HG03520 (cell line): ENCODE results near the gene ALAD.
"Not testable (repeated sequence)": the region's sequence is repeated elsewhere in the genome, so short reads cannot be mapped to it uniquely, and the experiment has no call there.

ENCODE experiments used
- ATAC-seq: cut with Tn5 transposase; IDR thresholded peaks from one replicate; pipeline ENCODE4 v1.9.1; 2021; ENCODE audit warnings: mild to moderate bottlenecking, moderate library complexity; ENCODE audit not compliant: unreplicated experiment

Gene ALAD

DNA sequence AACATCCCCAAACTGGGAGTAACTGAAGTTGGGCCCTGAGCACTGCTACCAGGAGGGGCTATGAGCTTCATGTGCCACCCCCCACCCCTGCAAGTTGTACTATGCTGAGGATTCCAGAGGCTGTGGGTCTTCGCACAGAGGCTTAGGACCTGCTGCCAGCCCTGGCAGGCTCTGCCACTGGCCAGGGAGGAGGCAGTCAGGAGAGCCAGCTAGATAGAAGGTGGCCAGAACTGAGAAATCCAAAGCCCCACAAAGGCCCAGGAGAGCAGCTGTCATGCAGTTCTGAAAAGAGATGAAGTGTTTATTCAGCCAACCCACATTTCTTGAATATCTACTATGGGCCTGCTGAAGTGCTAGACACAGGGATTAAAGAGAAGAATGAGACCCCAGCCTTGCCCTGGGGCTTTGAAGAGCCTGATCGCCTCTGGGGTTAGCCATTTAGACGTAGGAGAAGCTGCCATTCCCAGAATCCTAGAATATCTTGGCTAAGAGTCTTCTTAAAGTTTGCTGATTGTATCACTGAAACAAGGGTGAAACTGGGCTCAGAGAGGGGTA lies 1.4 kb downstream of the ALAD start:
- no peak for ATAC-seq

DNA sequence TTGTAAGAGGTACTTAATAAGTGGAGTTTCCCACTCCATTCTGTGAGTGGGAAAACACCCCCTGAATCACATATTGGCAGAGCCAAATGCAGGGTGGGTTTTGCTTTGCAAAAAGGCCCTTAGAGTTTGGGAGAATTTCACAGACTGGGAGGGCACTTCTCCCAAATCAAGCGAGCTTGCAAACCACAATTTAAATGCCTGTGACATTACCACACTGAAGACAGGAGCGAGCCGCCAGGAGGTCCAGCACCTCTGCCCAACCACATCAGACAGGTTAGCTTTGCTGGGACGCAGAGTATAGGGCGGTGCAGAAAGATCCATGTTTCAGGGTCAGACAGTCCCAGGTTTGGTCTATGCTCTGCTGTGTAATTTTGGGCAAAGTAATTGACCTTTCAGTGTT lies 2.3 kb downstream of the ALAD start:
- ATAC-seq = no peak

DNA sequence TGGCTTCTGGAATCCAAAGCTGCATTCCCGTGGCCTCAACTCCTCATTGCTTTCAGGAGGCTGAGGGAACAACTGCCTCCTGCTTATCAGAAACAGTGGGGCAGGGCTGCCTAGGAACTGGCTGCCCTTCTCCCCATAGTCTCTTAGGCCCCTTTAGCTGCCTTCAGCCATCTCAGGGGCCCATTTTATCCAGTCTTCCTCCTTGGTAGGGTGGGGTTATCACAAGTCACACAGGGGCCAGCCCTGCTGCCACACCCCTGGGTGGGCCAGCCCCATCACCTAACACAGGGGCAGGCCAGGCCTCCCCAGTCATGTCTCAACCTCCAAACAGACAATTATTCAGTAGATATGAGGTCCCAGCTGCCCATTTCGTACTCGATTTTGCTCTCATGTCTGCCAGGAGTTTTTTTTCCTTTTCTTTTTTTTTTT lies 3.9 kb downstream of the ALAD start:
- no peak for ATAC-seq

DNA sequence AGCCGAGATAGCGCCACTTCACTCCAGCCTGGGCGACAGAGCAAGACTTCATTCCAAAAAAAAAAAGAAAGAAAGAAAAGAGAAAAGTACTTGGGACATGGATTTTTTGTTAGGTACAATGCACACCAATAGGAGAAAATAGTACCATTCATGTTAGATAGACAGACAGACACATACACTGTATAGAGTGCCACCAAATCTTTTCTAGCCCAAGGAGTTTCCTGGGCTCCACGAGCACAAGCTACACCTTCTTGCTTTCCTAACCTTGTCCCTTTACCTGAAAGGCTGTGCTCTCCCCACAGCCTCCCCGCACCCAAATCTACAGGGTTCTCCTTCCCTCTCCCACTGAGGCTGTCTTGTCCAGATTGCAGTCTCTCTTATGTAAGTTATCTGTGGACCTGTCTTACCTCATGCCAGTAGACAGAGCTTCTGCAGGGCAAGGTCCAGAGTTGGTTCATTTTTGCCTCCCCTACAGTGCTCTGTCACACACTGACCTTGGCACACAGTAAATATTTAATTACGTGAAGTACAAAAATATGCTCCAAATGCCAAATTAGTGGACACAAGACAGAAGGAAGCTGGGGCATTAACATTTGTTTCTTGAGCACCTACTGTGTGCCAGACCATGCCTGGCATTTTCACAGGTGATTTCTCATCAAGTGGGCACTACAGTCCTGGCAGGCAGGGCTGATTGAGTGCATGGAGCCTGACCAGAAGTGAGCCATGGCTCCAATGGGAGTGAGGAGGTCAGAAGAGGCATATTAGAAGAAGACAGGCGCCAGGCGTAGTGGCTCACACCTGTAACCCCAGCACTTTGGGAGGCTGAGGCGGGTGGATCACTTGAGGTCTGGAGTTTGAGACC lies 5.9 kb downstream of the ALAD start:
- ATAC-seq = no peak

DNA sequence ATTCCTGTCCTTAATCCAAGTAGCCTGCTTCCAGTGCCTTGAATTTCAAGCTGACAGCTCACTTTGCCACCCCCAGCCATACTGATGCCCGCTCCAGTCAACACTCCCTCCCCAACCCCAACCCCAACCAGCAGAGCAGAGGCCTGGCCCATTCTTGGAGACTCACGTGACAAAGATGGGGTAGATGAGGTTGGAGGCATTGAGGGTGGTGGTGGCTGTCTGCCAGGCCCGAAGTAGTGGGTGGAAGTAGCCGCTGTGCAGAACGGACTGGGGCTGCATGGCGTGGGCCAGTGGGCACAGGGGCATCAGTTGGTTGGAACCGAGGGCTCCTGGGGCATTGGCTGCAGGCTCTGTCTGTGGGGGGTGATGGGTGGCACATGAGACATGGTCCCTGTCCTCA lies 7.8 kb downstream of the ALAD start:
- no peak for ATAC-seq

DNA sequence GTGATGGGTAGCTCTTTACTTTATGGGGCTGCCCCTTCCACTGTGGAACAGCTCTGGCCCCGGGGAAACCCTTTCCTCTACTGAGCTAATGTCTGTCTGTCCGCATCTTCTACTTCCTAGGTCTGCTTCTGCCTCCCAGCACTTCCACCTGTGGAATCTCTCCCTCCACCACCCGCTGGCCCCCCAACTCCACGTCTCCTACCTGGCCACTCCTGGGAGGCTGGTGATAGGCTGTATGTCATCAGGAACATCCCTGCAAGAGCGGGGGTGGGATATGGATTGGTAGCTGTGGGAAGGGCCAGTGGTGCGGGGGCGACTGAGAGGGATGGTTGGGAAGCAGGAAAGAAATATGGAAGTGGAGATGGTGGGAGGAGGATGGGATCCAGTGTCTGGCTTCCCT lies 9.2 kb downstream of the ALAD start:
- ATAC-seq = no peak

DNA sequence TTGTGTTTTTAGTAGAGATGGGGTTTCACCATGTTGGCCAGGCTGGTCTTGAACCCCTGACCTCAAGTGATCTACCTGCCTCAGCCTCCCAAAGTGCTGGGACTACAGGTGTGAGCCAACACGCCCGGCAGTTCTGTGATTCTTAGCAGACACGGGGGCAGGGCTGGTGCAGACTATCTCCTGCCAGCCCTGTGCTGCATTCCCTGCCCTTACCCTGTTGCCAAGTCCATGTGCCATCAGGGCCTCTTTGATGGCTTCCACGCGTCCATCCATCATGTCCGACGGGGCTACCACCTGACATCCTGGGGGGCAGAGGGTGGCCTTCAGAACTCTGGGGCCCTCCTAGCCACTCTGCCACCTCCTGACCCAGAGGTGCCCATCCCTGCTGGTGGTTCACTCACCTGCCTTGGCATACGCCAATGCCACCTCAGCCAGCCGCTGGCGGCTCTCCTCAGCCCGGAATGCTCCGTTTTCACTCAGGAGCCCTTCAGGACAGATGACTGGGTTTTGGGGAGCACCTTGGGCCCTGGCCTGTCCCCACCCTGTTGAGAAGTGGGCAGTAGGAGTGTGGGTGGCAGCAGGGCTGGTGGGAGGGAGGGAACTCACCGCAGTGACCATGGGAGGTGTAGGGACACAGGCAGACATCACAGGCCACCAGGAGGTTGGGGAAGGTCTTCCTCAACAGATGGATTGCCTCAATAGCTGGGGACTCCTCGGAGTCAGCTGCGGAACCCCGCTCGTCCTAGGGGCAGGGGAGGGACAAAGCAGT lies 10.7 kb downstream of the ALAD start:
- ATAC-seq = no peak

DNA sequence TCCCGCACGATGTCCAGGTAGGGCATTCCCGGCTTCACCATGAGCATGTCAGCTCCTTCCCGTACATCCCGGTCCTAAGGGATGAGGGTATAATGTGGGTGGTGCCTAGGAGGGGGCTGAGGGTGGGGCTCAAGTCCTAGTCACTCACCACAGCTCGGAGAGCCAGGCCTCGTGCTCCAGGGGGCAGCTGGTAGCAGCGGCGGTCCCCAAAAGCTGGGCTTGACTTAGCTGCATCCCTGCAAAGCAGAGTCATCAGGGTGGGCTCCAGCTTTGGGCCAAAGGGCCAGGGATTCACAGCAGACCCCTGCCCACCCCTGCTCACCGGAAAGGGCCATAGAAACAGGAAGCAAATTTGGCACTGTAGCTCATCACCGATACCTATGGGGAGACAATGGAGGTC lies 11.6 kb downstream of the ALAD start:
- ATAC-seq = no peak

DNA sequence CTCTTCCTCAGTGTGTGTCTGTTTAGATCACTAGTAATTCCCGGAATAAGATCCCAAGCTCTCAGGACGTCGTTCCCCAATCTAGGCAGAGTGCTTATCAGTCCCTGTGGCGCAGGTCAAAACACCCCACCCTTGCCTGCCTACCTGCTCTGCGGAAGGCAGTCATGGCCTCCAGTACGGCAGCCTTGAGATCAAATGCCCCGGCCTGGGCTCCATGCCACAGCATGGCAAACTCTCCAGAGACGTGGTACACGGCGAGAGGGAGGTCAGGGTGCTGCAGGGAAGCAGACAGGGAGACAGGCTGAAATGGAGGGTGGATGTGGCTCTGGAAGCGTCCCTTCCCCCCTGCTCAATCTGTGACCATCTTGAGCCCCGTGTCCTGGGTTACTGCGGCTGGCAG lies 12.3 kb downstream of the ALAD start:
- ATAC-seq = no peak

DNA sequence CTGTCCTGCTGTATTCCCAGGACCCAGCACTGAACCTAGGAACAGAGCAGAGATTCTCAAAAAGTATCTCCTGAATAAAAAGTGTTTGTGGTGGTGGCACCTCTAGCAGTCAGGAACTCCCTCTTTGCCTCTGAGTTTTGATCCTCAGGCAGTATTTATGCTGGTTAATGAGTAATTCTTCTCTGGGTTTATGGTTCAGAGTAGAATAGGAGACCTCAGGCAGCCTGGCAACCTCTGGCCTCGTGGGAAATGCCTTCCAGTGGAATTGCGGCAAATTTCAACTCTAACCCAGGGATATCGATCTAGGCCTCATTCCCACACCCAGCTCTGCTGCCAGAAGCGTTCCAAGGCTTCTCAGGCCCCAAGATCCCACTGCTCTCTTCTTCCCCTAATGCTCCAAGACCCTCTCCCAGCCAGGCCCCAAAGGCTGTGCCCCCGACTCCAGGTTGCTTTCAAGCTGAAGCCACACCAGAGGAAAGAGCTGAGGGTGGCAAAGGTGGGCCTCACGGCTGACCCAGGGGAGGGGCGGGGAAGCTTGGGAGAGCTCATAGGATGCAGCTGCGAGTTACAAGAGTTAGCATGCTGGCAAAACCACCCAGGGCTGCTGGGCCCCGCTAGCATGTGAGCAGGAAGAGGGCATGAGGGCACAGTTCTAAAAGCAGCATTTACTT lies 13.4 kb downstream of the ALAD start:
- ATAC-seq = no peak

DNA sequence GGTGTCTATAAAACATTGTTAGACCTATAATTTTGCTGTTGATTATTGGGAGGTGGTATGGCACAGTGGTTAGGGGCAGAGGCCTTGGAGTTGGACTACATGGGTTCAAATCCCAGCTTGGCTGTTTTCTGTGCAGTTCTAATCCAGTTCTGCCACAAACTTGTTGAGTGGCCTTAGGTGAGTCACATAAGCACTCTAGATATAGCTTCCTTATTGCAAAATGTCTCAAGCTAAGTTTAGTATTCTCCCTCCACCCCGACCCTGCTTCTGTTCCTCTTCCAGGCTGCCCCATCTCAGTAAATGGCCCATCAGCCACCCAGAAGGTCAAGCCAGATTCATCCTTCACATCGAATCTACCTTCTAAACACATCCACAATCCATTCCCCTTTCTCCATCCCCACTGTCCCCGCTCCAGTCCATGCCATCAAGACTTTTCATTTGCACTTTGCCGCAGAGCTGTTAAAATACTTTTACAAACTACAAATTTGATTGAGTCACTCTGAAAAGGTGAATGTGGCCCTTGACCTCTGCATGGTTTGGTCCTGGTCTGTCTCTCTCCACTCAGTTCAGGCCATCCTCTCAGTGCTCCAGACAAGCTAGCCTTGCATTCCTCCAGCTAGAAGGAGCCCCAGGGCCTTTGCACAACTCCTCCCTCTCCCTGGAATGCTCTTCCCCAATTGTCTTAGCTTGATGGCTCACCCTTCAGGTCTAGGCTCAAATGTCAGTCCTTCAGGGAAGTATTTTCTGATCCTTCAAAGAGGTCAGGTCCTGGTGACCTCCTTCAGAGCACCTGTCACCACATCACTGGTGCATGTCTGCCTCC lies 14.3 kb downstream of the ALAD start:
- no peak for ATAC-seq

DNA sequence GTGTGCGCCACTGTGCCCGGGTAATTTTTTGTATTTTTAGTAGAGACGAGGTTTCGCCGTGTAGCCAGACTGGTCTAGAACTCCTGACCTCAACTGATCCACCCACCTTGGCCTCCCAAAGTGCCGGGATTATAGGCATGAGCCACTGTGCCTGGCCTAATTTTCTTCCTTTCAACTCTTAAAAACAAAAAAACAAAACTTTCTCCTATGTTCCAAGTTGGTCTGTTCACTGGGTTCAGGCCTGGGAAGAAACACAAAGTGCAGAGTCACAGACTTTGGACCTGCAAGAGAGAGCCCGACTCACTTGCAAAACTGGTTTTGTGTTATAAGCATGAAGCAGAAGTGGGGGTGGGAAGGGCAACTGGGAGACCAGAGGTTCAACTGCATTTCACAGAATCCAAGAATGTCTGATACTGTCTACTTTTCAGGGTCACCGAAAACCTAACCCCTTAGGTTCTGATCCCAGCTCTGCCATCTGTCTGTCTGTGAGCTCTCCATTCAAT lies 19.1 kb downstream of the ALAD start:
- no peak for ATAC-seq

DNA sequence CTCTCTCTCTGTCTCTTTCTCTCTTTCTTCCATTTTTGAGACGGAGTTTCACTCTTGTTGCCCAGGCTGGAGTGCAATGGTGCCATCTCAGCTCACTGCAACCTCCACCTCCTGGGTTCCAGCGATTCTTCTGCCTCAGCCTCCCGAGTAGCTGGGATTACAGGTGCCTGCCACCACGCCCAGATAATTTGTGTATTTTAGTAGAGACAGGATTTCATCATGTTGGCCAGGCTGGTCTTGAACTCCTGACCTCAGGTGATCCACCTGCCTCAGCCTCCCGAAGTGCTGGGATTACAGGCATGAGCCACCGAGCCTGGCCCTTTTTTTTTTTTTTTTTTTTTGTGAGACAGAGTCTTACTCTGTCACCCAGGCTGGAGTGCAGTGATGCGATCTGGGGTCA lies 19.6 kb downstream of the ALAD start:
- not testable (repeated sequence) for ATAC-seq

DNA sequence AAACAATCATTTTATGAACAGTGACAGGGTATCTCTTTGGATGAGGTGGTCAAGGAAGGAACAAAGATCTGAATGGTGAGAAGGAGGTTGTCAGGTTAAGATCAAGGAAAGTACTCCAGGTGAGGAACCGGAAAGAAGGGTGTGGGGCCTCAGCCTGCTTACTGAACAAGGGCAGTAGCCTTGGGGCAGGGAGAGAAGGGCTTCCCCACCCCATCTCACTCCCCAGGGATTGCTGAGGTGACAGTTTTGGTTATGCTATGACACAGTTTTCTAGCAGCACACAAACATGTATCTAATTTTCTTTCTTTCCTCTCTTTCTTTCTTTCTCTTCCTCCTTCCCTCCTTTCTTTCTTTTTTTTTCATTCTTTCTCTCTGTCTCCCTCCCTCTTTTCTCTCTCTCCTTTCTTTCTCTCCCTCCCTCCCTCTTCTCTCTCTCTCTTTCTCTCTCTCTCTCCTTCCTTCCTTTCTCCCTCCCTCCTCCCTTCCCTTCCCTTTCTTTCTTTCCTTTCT lies 20.2 kb downstream of the ALAD start:
- ATAC-seq = peak; percentile 37

DNA sequence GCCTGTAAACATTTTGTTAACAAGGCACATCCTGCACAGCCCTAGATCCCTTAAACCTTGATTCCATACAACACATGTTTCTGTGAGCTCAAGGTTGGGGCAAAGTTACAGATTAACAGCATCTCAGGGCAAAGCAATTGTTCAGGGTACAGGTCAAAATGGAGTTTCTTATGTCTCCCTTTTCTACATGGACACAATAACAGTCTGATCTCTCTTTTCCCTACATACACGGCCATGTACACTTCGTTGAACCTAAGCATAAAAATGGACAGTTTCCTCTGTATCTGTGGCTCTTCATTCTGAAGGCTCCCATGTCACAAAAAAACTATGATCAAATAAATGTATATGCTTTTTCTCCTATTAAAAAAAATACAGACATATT lies 21.3 kb downstream of the ALAD start:
- ATAC-seq = not testable (repeated sequence)

DNA sequence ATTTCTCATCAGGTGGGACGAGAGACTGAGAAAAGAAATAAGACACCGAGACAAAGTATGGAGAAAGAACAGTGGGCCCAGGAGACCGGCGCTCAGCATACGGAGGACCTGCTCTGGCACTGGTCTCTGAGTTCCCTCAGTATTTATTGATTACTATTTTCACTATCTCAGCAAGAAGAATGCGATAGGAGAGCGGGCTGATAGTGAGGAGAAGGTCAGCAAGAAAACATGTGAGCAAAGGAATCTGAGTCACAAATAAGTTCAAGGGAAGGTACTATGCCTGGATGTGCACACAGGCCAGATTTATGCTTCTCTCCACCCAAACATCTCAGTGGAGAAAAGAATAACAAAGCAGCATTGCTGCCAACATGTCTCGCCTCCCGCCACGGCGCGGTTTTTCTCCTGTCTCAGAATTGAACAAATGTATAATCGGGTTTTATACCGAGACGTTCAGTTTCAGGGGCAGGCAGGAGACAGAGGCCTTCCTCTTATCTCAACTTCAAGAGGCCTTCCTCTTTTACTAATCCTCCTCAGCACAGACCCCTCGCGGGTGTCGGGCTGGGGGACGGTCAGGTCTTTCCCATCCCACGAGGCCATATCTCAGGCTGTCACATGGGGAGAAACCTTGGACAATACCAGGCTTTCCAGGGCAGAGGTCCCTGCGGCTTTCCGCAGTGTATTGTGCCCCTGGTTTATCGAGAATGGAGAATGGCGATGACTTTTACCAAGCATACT lies 21.8 kb downstream of the ALAD start:
- not testable (repeated sequence) for ATAC-seq

DNA sequence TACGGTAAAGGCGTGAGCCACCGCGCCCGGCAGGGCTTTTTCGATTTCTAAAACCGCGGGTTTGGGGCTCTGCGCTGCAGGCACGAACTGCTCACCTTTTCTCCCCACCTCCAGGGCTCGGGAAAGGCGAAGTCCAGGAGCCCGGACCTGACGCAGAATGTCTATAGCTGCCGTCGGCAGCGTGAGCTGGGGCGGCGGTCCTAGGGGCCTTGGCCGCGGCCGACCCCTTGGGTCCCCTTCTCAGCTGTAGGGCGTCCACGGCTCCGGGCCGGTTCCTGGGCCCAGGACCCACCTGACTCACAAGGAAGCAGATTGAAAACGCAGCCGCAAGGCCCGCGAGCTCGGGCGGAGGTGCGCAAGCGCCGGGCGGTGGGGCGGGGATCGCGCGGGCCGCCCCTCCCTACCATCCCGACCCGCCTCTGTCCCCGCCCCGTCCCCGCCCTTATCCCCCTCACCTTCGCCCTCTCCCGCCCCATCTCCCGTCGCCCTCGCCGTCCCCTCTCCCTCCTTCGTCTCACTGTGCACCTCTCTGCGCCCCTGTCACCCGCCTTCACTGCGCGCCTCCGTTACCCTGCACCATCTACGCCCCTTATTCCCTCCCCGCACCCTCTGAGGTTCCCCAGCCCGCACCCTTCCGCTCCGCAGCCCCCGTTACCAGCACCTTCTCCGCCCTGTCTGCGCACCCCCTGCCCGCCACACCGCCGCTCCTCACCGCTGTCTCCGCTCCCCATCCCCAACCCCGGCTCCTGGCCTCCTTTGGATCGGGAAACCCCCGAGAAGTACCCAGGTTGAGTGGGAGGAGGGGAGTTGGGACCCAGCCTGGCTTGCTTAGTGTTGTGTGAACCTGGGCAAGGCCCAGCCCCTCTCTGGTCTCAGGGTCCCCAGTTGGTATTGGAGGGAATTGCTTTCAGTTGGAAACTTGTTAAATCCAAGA lies 24.2 kb downstream of the ALAD start, which contains the start of gene HDHD3:
Gene HDHD3 (minus strand): TSS at position 353 of the 934 bp plus-strand sequence. CDS start 2,632 bp downstream, outside the sequence.
- ATAC-seq = peak; percentile 66
